LHCN-M2 (cell line): ENCODE results near the gene TNFRSF1B. TPM values are rescaled to one million over a fixed set of nuclear protein-coding genes. Genes with fewer than 3 reads are reported as not detected.
A peak's percentile ranks its signal among the peaks of the same experiment; 100 is the strongest.

Experiments used
- DNase-seq: peaks from one replicate; pipeline ENCODE4 v3.0.0-alpha.2; 2012; ENCODE audit warnings: low read depth
- total RNA-seq: library from RNA; depleted of rRNA; stranded (reverse); fragments of >200 nt; gene quantifications from 2 replicates; pipeline ENCODE4 v1.2.3, GENCODE V29; 2014

Gene TNFRSF1B
- total RNA-seq, 1 experiment from 2014 or later: 1.3 TPM

DNA sequence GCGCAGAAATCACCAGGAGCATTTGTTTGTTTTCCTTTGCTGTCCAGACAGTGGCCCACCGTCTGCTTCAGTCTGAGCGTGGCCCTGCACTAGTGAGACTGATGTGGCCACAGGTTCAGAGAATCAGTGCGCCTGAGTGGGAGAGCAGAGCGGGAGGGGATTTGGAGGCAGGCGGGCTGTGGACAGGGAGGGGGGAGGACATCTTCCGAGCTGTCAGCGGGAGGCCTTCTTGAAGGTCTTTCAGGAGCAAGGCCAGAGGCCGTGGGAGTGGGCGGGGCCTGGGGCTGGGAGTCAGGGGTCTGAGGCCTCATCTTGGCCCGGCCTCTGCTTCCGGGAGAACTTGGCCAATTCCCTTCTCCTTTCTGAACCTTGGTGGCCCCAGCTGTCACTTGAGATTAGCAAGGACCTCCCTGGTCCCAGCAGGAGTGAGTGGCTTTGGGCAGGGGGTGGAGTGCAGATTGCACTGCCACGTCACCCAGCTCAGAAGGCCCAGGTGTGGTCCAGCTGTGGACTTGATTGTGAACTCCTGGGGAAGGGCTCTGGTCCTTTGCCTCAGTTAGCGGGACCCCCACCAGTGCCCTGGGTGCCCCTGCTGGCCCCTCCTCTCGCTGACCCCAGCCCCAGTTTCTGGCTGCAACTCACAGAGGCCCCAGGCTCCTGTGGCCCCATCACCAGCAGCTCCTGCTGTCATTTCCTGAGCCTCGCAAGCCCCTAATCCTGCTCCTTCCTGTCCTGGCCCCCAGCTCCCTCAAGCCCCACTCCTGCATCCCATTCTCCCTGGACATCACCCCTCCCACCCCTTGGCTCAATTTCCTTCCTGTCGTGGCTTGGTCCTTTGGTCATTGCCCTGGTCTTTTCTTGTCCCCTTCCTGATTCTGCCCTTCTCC lies 8.4 kb downstream of the TNFRSF1B start:
- no peak for DNase-seq

DNA sequence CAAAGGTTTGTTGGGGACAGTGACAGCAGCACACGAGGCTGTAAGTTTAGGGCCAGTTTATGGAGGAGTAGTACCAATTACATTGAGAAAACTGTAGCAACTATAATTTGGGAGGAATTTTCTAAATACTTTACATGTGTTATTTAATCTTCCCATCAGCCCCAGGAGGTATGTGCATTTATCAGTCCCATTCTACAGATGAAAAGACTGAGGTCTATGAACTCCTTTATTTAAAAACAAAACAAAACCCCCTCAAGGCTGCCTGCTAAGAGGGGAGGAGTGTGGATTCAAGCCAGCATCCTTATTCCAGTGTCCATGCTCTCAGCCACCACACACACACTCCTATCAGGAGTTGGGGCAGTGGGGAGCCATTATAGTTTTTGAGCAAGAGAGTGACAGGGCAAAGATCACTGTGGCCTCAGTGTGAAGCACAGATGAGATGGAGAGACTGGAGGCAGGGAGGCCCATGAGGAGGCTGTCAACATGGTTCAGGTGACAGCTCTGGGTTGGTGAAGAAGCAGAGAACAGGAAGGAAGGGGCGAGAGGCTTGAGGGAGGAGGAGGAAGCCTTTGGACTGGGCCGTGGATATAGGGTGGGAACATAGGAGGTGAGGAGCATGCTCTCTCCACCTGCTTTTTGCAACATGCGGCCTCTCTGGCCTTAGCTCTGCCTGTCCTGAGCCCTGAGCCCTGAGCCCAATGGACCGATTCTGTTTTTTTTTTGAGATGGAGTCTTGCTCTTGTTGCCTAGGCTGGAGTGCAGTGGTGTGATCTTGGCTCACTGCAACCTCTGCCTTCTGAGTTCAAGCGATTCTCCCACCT lies 9.7 kb downstream of the TNFRSF1B start:
- DNase-seq: no peak

DNA sequence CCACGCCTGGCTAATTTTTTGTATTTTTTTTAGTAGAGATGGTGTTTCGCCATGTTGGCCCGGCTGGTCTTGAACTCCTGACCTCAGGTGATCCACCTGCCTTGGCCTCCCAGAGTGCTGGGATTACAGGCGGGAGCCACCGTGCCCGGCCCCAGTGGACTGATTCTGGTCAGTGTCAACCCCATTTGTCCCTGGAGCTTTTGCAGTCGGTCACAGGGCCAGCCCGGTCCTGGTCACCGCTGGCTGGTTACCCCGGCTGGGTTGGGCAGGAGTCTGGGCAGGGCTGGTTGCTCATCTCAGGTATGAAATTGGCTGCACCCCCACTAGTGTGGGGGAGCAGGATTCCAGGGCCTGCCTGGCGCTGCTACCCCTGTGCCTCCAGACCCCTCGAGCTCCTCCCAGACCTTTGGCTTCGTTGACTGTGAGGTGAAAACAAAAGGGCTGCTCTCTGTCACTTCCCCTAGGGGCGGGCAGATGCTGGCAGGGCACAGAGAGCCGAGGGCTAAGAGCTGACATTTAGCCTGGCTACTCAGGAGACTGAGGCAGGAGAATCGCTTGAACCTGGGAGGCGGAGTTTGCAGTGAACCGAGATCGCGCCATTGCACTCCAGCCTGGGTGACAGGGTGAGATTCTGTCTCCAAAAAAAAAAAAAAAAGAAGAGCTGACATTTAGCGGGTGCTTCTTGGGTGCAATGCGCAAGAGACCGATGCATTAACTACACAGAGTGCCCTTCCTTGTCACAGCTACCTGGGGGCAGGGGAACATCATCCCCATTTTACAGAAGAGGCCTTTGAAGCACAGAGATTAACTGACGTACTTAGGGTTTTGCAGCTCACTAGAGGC lies 10.6 kb downstream of the TNFRSF1B start:
- DNase-seq: no peak

DNA sequence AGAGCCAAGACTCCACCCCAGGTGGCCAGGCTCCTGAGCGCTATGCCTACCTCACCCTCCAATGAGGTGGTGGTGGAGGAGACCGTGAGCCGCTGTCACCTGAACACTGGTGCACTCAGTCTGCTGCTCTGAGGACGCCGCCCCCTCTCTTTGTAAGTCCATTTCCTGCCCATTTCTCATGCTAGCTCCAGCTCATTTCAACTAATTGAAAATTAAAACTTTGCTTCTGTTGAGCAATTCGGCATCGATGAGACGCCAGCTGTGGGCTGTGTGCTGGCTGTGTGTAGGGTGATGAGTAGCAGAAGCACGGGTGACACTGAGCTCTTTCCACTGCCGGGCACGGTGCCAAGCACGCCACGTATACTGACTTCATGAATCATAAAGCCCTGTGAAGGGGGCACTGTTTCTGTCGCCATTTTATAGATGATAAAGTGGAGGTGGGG lies 11.2 kb downstream of the TNFRSF1B start:
- peak; percentile 67 for DNase-seq

DNA sequence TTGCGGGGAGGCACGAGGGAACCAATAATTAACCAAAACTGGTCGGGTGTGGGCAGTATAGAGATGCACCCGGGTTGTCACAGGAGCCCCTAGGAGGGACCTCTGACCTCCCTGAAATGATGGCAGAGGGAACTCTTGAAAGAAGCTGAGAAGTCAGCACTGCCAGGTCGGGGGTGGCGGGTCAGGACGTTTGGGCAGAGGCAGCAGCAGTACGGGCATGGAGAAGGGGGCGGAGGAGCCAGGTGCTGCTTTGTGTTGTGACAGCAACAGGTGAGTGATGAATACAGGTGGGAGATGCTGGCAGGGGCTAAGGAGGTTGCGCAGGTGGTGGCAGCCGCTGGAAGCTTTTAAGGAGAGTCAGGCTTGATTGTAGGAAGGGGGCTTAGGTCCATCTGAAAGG lies 11.7 kb downstream of the TNFRSF1B start:
- DNase-seq: no peak

DNA sequence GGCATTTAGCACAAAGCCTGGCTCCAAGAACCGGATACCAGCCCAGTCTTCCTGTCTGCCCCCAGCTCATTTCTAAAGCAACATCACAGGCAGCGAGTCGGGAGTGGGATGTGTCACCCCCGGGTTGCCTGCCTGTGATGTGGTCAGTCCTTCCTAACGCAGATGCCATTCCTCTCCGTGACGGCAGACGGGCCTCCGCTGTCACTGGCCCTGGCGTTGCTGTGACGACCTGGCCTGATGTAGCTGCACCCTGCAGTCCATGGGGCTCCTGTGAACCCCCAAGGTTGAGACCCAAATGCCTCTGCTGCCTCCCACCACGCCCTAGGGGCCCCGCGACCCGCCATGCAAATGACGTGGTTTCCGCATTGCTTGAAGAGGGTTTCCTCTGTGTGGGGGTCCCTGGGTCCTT lies 12.3 kb downstream of the TNFRSF1B start:
- no peak for DNase-seq

DNA sequence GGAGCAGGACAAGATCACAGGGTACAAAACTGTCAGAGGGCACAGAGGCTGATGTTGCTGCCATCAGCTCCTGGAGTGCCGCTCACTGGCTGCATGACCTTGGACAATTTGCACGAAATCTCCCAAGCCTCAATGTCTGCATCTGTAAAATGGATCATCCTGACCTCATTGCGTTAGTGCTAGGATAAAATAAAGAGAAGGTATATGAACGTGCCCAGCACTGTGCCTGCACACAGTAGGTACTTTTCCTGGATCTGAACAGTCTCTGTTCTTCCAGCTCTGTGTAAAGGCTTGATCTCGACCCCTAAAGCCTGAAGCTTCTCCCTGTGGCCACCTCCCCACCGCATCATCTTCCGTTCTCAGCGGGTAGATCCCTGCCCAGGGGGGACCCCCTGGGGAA lies 12.9 kb downstream of the TNFRSF1B start:
- DNase-seq: no peak

DNA sequence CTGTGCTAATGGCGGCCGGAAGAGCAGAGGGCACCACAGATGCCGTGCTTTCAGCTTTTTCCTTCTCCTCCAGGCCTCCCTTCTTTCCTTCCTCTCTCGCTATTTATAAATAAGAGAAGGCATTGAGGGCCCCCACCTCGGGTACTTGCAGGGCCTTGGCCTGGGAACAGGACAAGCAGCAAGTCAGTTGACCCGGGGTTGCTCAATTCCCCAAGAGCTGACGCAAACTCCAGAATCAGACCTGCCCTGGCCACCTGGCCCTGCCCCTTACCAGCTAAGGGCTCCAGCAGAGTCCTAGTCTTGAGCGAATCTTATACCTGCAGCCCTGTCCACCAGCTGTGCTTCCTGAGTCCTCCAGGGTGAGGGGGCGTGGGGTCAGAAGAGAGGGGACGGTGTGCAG lies 13.5 kb downstream of the TNFRSF1B start:
- no peak for DNase-seq

DNA sequence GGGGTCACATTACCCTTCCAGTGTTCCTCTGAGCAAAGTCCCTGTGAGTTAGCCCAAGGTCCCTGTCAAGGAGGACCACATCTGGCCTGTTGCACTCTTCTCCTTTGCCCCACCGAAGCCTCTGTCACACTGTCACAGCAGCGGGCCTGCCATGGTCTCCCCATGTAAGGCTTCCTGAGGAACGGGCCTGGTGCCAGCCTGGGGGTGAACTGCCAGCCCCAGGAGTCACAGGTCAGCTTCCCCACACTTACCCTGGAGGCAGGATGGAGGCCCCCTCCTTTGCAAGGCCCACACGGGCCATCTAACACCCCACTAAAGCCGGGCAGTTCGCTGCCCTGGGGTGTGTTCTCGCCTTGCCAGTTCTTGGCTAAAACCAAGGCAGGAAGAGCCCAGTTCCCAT lies 14.1 kb downstream of the TNFRSF1B start:
- no peak for DNase-seq

DNA sequence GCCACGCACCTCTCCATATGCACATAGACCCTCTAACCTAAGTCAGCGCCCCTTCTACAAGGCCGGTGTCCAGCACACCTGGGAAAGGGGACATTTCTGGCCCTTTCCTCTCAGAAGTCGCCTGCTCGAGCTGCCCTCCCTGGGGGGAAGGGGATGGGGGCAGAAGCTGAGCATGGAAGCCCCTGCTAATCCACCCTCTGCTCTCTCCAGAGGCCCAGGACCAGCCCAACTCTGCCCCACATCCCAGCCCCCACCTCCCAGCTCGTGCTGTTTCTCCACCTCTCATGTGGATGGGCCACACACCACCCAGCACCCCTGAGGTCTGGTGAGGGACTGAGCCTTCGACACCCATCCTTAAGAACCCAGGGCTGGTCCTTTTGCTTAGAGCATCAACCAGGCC lies 14.8 kb downstream of the TNFRSF1B start:
- no peak for DNase-seq

DNA sequence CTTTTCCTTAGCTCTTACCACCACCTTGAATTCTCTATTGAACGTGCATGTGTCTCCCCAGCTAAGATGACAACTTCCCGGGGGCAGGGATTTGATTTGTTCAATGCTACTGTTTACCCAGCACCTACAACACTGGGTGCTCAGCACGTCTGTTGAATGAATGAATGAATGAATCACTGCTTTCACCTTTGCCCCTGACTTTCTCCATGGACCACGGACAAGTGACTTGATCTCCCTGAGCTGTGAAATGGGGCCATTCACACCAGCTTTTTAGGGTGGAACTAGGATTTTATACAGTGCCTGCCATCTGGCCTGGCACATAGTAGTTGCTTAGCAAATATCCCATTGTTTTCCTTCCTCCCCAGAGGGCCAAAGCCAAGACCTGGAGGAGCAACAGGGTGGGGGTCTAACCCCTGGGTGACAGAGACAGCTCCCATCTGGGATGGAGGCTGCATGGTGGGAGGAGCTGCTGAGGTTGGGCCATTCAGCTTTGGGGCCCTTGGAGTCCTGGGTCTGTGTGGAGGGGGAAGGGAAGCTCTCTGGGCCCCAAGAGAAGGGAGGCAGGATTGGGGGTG lies 15.7 kb downstream of the TNFRSF1B start:
- no peak for DNase-seq

DNA sequence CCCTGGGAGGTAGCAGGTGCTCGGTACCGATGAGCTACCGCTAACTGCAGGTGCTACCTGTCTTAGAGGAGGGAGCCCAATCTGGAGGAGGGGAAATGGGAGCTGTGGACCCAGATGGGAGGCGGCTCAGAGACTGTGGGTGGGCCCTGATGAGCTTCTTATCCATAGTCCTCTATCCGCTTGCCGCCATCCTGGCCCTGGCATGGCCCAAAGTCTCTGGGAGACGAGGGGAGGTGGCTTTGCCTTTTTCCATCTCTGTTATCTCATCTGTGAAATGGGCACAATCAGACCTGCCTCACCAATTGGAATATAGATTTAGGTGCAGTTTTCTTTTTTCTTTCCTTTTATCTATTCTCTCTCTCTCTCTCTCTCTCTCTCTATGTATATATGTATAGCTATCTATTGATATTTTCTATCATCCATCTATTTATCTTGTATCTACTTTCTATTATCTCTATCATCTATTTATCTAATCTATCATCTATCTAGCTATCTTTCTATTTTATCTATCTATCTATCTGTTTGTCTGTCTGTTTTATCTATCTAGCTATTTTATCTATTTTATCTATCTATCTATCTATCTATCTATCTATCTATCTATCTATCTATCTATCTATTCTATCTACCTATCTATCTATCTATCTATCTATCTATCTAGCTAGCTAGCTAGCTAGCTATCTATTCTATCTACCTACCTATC lies 16.5 kb downstream of the TNFRSF1B start:
- no peak for DNase-seq

DNA sequence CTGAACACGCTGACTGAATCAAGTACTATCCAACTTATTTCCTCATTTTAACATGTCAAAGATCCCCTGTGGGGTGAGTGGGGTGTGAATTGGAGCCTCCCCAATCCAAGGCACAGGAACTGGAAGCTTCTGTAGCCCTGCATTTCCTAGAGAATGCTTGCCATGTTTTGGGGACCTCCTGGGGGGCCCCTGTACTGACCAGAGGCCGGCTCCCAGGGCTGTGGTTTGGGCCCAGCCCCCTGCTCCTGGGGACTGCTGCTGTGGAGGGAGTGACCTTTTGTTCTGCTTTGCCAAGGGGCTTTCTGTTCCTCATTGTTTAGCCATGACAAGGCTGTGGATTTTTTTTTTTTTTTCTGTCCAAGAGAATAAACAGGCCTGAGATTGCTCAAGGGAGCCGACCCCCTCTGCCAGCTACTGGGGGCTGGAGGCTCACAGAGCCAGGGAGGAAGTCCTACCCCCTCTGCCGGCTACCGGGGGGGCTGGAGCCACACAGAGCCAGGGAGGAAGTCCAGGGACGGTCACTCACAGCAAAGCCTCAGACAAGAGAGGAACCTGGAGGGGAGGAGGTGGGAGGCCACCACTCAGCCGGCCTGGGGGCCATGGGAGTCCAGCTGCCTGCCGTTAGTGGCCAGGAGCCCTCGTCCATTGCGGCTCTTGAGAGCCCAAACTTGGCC lies 17.4 kb downstream of the TNFRSF1B start:
- DNase-seq: peak; percentile 41

DNA sequence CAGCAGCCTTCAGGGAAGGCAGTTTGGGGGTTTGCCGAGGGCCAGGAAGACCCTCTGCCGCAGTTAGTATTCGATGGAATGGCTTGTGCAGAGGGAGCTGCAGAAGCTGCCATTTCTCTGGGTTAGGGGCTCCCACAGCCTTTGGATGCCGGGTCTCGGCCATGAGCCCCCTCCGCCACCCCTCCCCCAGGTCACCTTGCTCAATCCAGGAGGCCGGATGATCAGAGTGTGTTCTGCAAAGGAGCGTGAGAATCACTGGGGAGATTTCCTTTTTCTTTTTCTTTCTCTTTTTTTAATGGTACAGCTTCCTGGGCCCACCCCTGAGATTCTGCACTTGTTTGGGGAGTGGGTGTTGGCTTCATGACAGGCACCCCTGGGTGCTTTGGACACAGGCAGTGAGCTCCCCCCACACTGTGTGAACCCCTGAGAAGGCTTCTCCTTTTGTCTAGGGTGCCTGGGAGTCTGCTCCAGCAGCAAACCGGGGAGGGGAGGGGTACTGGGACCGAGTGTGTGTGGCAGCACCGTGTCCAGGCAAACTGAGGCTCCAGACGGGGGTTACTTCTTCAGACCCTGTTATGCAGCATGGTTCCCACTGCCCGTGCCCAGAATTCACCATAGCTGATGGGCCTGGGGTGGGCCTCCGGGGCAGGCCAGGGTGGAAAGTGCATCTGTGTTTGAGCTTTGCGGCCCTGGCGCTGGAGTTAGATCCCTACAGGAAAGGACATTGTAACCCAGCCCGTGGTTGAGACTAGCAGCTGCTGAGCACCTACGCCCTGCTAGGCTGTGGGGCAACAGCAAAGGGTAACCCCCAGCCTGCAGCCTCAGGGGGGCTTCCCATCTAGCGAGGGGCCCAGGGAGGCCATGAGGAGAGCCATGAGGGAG lies 18.5 kb downstream of the TNFRSF1B start:
- no peak for DNase-seq

DNA sequence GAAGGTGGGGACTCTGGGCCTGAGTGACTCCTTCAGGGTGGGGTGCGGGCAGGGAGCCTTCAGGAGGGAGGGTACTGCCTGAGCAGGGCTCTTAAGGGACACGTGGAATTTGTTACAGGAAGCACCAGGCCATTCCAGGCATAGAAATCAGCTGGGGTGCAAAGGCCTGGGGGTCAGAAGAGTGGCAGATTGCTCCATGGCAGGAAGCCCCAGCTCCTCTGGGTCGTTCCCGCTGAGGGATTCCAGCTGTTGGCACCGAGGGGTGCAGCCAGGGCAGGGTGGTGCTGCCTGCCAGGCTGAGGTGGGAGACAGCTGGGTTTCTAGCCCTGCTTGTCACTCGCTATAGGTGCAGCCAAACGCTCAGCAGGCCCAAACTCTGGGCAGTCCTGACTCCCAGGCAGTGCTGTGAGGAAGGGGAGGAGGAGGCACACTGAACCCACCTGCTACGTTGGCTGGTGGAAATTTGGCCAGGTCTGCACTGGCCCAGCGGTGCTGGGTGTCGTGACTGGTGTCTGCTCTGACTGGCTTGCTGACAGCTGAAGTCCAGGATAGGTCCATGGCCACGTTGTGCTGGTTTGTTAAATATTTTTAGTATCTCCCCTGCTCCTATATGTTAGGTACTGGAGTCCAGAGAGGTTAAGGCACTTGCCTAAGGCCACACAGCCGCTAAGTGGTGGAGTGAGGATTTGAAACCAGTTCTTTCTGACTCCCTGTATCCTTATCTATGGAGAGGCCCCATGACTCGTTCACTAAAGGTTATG lies 19.3 kb downstream of the TNFRSF1B start:
- DNase-seq: no peak

DNA sequence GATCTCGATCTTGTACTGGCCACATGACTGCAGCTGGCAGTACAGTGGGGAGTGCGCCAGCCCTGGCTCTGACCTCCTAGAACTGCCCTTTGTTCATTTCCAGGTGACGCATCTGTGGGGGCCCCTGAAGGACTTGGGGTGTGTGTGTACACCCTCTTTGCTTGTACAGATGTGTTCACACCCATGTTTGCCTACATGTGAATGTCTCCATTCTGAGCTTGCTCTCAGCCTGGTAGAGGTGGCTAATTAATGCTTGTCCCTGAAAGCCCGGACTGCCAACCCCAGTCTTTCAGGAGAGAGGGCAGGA lies 19.8 kb downstream of the TNFRSF1B start:
- DNase-seq: no peak

DNA sequence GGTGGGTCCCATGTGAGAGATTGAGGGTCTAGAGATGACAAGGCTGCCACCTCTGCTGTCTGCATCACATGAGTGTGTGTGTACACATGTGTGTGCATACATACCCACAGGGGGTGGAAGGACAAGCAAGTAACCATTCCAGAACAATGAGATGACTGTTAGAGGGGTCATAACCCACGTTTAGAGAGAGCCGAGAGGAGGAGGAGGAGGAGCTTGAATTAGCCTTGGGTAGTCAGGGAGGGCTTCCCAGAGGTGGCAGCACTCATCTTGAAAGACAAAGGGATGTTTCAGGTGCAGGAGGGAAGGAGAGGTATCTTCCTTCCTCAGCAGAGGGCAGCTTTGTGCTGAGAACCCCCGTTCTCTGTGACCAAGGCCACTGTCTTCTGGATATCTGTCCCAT lies 21.3 kb downstream of the TNFRSF1B start:
- no peak for DNase-seq

DNA sequence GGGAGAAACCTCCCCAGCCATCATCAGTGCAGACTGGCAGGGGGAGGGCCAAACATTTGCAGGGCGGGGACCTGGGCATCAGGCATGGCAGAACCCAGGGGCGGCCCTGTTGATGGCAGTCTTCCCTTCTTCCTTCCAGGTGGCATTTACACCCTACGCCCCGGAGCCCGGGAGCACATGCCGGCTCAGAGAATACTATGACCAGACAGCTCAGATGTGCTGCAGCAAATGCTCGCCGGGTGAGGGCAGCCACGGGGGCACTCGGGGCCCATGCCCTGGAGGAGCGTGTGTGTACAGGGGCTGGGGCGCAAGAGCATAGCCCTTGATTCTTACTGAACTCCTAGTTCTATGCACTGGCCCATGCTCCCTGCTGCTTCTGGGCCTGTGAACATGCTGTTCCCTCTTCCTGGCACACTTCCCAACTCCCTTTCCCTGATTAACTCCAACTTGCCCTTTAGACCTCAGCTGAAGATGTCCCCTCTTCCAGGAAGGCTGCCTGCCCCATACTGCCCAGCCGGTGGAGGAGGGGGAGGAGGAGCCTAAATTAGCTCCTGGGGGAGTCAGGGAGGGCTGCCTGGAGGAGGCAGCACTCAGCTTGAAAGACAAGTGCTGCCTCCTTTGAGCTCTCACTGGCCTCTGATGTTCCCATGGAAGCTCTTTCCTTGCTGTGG lies 22.0 kb downstream of the TNFRSF1B start:
- no peak for DNase-seq
